ENCODE results near the gene RTTN. TPM values are rescaled to one million over a fixed set of nuclear protein-coding genes. Genes with fewer than 3 reads are reported as not detected.

Gene RTTN
- total and polyA plus RNA-seq, 2 donors (not counting 3 experiments of a cell fraction or from before 2014, with no cell fraction given) = 3.1 to 17.4 TPM

DNA sequence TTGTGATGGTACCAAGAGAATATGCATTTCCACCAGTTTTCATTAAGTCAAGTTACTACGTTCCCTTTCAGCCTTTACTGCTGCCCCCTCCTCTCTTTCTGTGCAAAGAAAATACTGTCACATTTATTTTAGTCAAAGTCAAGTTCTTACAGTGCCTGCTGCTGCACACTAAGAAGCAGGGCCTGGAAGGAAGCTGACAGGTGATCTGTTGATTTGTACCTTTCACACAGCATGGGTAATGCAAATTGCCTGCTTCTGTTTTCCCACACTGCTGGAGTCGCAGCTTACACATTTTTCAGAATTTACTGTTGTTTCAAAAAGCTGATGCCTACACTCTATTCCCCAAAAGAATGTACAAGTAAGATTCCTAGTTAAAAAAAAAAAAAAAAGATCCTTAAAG, 209.1 kb downstream of the RTTN start:
- DNase-seq (ENCODE audit: low read depth, low spot score) (no peak), FAIRE-seq (no peak)
- no peaks in the 10 kb centered on the region for H3K9me3 ChIP-seq (replicated peaks; ENCODE audit: control insufficient read depth, insufficient read depth, low read length)
- no peaks in the 10 kb centered on the region for H3K4me1 ChIP-seq (ENCODE audit: control insufficient read depth, extremely low read depth, insufficient read depth, low read length)
- dilution Hi-C loops (cut with MboI; ENCODE audit: extremely low pct_ligation_motif_present, low sequenced_read_pairs) (no loop called here), intact Hi-C loops (cut with micrococcal nuclease) (no loop called here)
- no peaks in the 10 kb centered on the region for H3K27me3 ChIP-seq (ENCODE audit: control insufficient read depth in 2 of 2, insufficient read depth in 2 of 2, low read length in 2 of 2)
- BruUV-seq (replicated peaks) = no TSS peak
- no peaks in the 10 kb centered on the region for H3K9me1 ChIP-seq (replicated peaks; ENCODE audit: control insufficient read depth, extremely low read depth, insufficient read depth, low read length)
- no peaks in the 10 kb centered on the region for H4K20me1 ChIP-seq (replicated peaks; ENCODE audit: control insufficient read depth, extremely low read depth, insufficient read depth, low read length)
- H3K4me3 ChIP-seq (replicated peaks in 1 of 3; ENCODE audit: insufficient read depth in 1 of 3, low read depth in 1 of 3, low read length in 3 of 3) = no peak overlapping the region
- H3K9ac ChIP-seq (replicated peaks; ENCODE audit: extremely low read depth, insufficient read depth, low read length) = no peak overlapping the region
- ChIA-PET POLR2A (no interaction called here), CTCF (interaction anchor here (0.6 kb wide), 1 partner anchor 1495 kb away, joined by 3 read pairs; no protein-coding TSS in a partner anchor)
- no peaks in the 10 kb centered on the region for H3K36me3 ChIP-seq (ENCODE audit: control insufficient read depth in 2 of 2, extremely low read depth in 1 of 2, insufficient read depth in 2 of 2, low read length in 2 of 2)
- H2AFZ ChIP-seq (ENCODE audit: low read depth, low read length) = no peak overlapping the region
- no peak overlapping the region for H3K4me2 ChIP-seq (ENCODE audit: insufficient read depth, low read length)
- H3K27ac ChIP-seq (ENCODE audit: insufficient read depth, low read depth, low read length) = no peak overlapping the region
- no peaks in the 10 kb centered on the region for H3K79me2 ChIP-seq (ENCODE audit: control insufficient read depth, insufficient read depth, low read length)
- TF ChIP-seq POLR2A (IDR thresholded peaks at IDR 0.05; ENCODE audit: low read depth, low read length) (no peak), JUN (IDR thresholded peaks at IDR 0.05; ENCODE audit: borderline replicate concordance, insufficient read depth, insufficient read length, low read depth) (no peak), GATA2 (IDR thresholded peaks at IDR 0.05; ENCODE audit: insufficient read depth, insufficient read length, low read depth, low read length) (no peak), POLR2AphosphoS5 (IDR thresholded peaks at IDR 0.05; ENCODE audit: insufficient read depth, low read depth, low read length) (no peak), FOS (IDR thresholded peaks at IDR 0.05; ENCODE audit: borderline replicate concordance, insufficient read depth, low read length) (no peak), EZH2 (IDR thresholded peaks at IDR 0.05; ENCODE audit: borderline replicate concordance, low read depth, low read length, severe bottlenecking) (no peak), MYC (IDR thresholded peaks at IDR 0.05; ENCODE audit: low read depth, low read length) (no peak)
- TF ChIP-seq, protein P1, sequence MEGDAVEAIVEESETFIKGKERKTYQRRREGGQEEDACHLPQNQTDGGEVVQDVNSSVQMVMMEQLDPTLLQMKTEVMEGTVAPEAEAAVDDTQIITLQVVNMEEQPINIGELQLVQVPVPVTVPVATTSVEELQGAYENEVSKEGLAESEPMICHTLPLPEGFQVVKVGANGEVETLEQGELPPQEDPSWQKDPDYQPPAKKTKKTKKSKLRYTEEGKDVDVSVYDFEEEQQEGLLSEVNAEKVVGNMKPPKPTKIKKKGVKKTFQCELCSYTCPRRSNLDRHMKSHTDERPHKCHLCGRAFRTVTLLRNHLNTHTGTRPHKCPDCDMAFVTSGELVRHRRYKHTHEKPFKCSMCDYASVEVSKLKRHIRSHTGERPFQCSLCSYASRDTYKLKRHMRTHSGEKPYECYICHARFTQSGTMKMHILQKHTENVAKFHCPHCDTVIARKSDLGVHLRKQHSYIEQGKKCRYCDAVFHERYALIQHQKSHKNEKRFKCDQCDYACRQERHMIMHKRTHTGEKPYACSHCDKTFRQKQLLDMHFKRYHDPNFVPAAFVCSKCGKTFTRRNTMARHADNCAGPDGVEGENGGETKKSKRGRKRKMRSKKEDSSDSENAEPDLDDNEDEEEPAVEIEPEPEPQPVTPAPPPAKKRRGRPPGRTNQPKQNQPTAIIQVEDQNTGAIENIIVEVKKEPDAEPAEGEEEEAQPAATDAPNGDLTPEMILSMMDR (IDR thresholded peaks at IDR 0.05; ENCODE audit: extremely low read depth in 1 of 2, insufficient read depth in 1 of 2, low read depth in 1 of 2, low read length in 2 of 2) = no peak
- TF ChIP-seq, protein P2, sequence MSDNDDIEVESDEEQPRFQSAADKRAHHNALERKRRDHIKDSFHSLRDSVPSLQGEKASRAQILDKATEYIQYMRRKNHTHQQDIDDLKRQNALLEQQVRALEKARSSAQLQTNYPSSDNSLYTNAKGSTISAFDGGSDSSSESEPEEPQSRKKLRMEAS (IDR thresholded peaks at IDR 0.05; ENCODE audit: insufficient read depth, insufficient read length) = no peak
